ENCODE results near the gene PMEL.

GRCh38 chr12:55993230-55993853 is 27.5 kb upstream of the PMEL start:
- TF ChIP-seq CTCF (IDR thresholded peaks at IDR 0.05 in 2 of 3, conservative IDR thresholded peaks at IDR 0.05 in 1 of 3; ENCODE audit: borderline replicate concordance in 1 of 3, insufficient read depth in 1 of 3, low read depth in 2 of 3, low read length in 2 of 3): no peak
- no peak for TF ChIP-seq YY1 (IDR thresholded peaks at IDR 0.05; ENCODE audit: extremely low read depth, insufficient replicate concordance, low read depth, low read length)
- no peak for TF ChIP-seq RAD21 (IDR thresholded peaks at IDR 0.05; ENCODE audit: low read depth)
- TF ChIP-seq POLR2AphosphoS5 (IDR thresholded peaks at IDR 0.05; ENCODE audit: low read depth, low read length): no peak
- TF ChIP-seq POLR2A (IDR thresholded peaks at IDR 0.05; ENCODE audit: borderline replicate concordance, extremely low read depth, insufficient read depth, insufficient read length): no peak
- no peak for TF ChIP-seq EGR1 (IDR thresholded peaks at IDR 0.05; ENCODE audit: low read depth)
- TF ChIP-seq MAX (IDR thresholded peaks at IDR 0.05): no peak
- TF ChIP-seq CBX3 (IDR thresholded peaks at IDR 0.05; ENCODE audit: low read depth): no peak
- no peak for TF ChIP-seq ZNF274 (IDR thresholded peaks at IDR 0.05; ENCODE audit: low read depth, low read length)
- TF ChIP-seq JUND (IDR thresholded peaks at IDR 0.05): no peak
- no peak for TF ChIP-seq EZH2 (IDR thresholded peaks at IDR 0.05)
- TF ChIP-seq ELF1 (IDR thresholded peaks at IDR 0.05; ENCODE audit: borderline replicate concordance, low read depth): no peak
